Suprapubic skin (tissue), 4 donors: ENCODE measurements around the gene ARSB. TPM values are rescaled to one million over a fixed set of nuclear protein-coding genes. Genes with fewer than 3 reads are reported as not detected.

ENCODE experiments used
- DNase-seq, 2 donors: peaks; one replicate each; pipeline ENCODE4 v3.0.0-alpha.2; 2019; ENCODE audit warnings: low spot score in 2 of 2
- H3K27ac ChIP-seq: fragments of 200-600 bp; sonication (generic); one replicate; pipeline ENCODE4 v1.5.1; 2019
- H3K27me3 ChIP-seq: fragments of 200-600 bp; sonication (generic); one replicate; pipeline ENCODE4 v1.5.1; 2019
- H3K36me3 ChIP-seq: fragments of 200-600 bp; sonication (generic); one replicate; pipeline ENCODE4 v1.5.1; 2019
- H3K4me1 ChIP-seq: fragments of 200-600 bp; sonication (generic); one replicate; pipeline ENCODE4 v1.5.1; 2019
- H3K4me3 ChIP-seq: fragments of 200-600 bp; sonication (generic); one replicate; pipeline ENCODE4 v1.5.1; 2019; ENCODE audit warnings: mild to moderate bottlenecking
- H3K9me3 ChIP-seq: fragments of 200-600 bp; sonication (generic); one replicate; pipeline ENCODE4 v1.5.1; 2019
- CTCF ChIP-seq, 2 donors: fragments of 200-600 bp in 1 of 2; fragments of 450-650 bp in 1 of 2; sonication (generic) in 1 of 2; IDR thresholded peaks; one replicate each; pipeline ENCODE4 v1.5.1; 2016 to 2019; ENCODE audit warnings: antibody characterized with exemption in 2 of 2, mild to moderate bottlenecking in 1 of 2, moderate library complexity in 1 of 2
- EP300 ChIP-seq: sonication (generic); formaldehyde crosslinking; IDR thresholded peaks from one replicate; pipeline ENCODE4 v1.6.1; 2017; ENCODE audit warnings: antibody characterized with exemption
- POLR2A ChIP-seq, 2 donors: fragments of 450-650 bp; IDR thresholded peaks; one replicate each; pipeline ENCODE4 v1.6.1; 2017; ENCODE audit warnings: antibody characterized with exemption in 2 of 2, mild to moderate bottlenecking in 2 of 2, moderate library complexity in 2 of 2
- POLR2AphosphoS5 ChIP-seq, 3 donors: sonication (generic); formaldehyde crosslinking; IDR thresholded peaks; one replicate each; pipeline ENCODE4 v1.6.1; 2017; ENCODE audit warnings: antibody characterized with exemption in 3 of 3
- WGBS: methylation state at CpG from one replicate; pipeline ENCODE4 v1.1.5; 2018; 5-methylcytosine and 5-hydroxymethylcytosine counted together
- total RNA-seq, 4 donors: library from RNA; depleted of rRNA; stranded (reverse); fragments of >200 nt; gene quantifications; one replicate each; pipeline ENCODE4 v1.1.0, GENCODE V29; 2016

ARSB gene
- total RNA-seq, 4 donors from 2014 or later: 3.1 to 5.1 (median 3.4) TPM

- 94% methylated on average over 3 of the region's 3 CpGs for WGBS
- Histone ChIP-seq H3K27me3 (no peaks in the 10 kb centered on the region), H3K4me3 (no peak overlapping the region), H3K36me3 (no peaks in the 10 kb centered on the region), H3K9me3 (no peaks in the 10 kb centered on the region), H3K27ac (no peak overlapping the region), H3K4me1 (no peaks in the 10 kb centered on the region)
- TF ChIP-seq EP300 (no peak), POLR2AphosphoS5 (IDR thresholded peaks at IDR 0.05) (no peak)
- DNase-seq: no peak
Observed at GRCh38 chr5:78845470-78845869, 139.6 kb downstream of the ARSB start.

- Histone ChIP-seq H3K27me3 (no peaks in the 10 kb centered on the region), H3K27ac (no peak overlapping the region), H3K4me3 (no peak overlapping the region), H3K4me1 (no peaks in the 10 kb centered on the region), H3K36me3 (no peaks in the 10 kb centered on the region), H3K9me3 (no peaks in the 10 kb centered on the region)
- no peak for DNase-seq
- 59% methylated on average over 1 of the region's 1 CpG for WGBS
- TF ChIP-seq POLR2AphosphoS5 (IDR thresholded peaks at IDR 0.05): no peak
- TF ChIP-seq EP300: no peak
- no peak for TF ChIP-seq POLR2A (IDR thresholded peaks at IDR 0.05)
- TF ChIP-seq CTCF (IDR thresholded peaks at IDR 0.05): no peak
Observed at GRCh38 chr5:78843436-78843835, 141.7 kb downstream of the ARSB start.

GRCh38 chr5:78841767-78842166, 143.3 kb downstream of the ARSB start:
- H3K9me3 ChIP-seq: no peaks in the 10 kb centered on the region
- H3K27ac ChIP-seq: no peak overlapping the region
- no peaks in the 10 kb centered on the region for H3K27me3 ChIP-seq
- DNase-seq: no peak
- H3K4me1 ChIP-seq: no peaks in the 10 kb centered on the region
- WGBS: 81% methylated on average over 2 of the region's 2 CpGs
- H3K36me3 ChIP-seq: no peaks in the 10 kb centered on the region
- TF ChIP-seq EP300 (no peak), POLR2A (IDR thresholded peaks at IDR 0.05) (no peak), CTCF (IDR thresholded peaks at IDR 0.05) (no peak), POLR2AphosphoS5 (IDR thresholded peaks at IDR 0.05) (no peak)
- H3K4me3 ChIP-seq: no peak overlapping the region

GRCh38 chr5:78838753-78839152, 146.4 kb downstream of the ARSB start:
- WGBS: 98% methylated on average over 3 of the region's 3 CpGs
- no peaks in the 10 kb centered on the region for H3K27me3 ChIP-seq

GRCh38 chr5:78837836-78838235, 147.3 kb downstream of the ARSB start:
- no peak for TF ChIP-seq CTCF (IDR thresholded peaks at IDR 0.05)
- TF ChIP-seq EP300: no peak
- TF ChIP-seq POLR2A (IDR thresholded peaks at IDR 0.05): no peak
- no peak for TF ChIP-seq POLR2AphosphoS5 (IDR thresholded peaks at IDR 0.05)
- DNase-seq: no peak
- H3K27ac ChIP-seq: no peak overlapping the region
- no peaks in the 10 kb centered on the region for H3K4me1 ChIP-seq
- H3K4me3 ChIP-seq: no peak overlapping the region
- WGBS: 93% methylated on average over 5 of the region's 5 CpGs
- no peaks in the 10 kb centered on the region for H3K36me3 ChIP-seq
- no peaks in the 10 kb centered on the region for H3K27me3 ChIP-seq
- no peaks in the 10 kb centered on the region for H3K9me3 ChIP-seq

More at GRCh38 chr5:78838753-78839152, 146.4 kb downstream of the ARSB start:
- Histone ChIP-seq H3K4me3 (no peak overlapping the region), H3K9me3 (no peaks in the 10 kb centered on the region), H3K36me3 (no peaks in the 10 kb centered on the region), H3K27ac (no peak overlapping the region), H3K4me1 (no peaks in the 10 kb centered on the region)
- TF ChIP-seq CTCF (IDR thresholded peaks at IDR 0.05) (no peak), POLR2AphosphoS5 (IDR thresholded peaks at IDR 0.05) (no peak), EP300 (no peak), POLR2A (IDR thresholded peaks at IDR 0.05) (no peak)
- no peak for DNase-seq

- H3K4me3 ChIP-seq: no peak overlapping the region
- no peak overlapping the region for H3K27ac ChIP-seq
- H3K27me3 ChIP-seq: no peaks in the 10 kb centered on the region
- TF ChIP-seq POLR2AphosphoS5 (IDR thresholded peaks at IDR 0.05) (no peak), POLR2A (IDR thresholded peaks at IDR 0.05) (no peak), EP300 (no peak)
- 96% methylated on average over 9 of the region's 9 CpGs for WGBS
- no peaks in the 10 kb centered on the region for H3K36me3 ChIP-seq
- H3K4me1 ChIP-seq: peaks cover 16% of the 10 kb centered on the region
- no peaks in the 10 kb centered on the region for H3K9me3 ChIP-seq
- no peak for DNase-seq
Observed at GRCh38 chr5:78835176-78835575, 149.9 kb downstream of the ARSB start.
